Adrenal gland (tissue), 12 donors: ENCODE measurements around the gene PJVK. TPM values are rescaled to one million over a fixed set of nuclear protein-coding genes. Genes with fewer than 3 reads are reported as not detected.

Experiments used
- DNase-seq, 7 donors: peaks; one replicate each; pipeline ENCODE4 v3.0.0-alpha.2; 2019 to 2020
- H3K27ac ChIP-seq, 5 donors: fragments of 200-600 bp; sonication (generic) in 4 of 5; 1 replicate in 3 of 5; 2 replicates in 2 of 5; pipeline versions ENCODE4 v1.5.1 to v1.8.0; 2016 to 2020; ENCODE audit warnings: mild to moderate bottlenecking in 1 of 5
- H3K27me3 ChIP-seq: fragments of 200-600 bp; 2 replicates; pipeline ENCODE4 v1.8.0; 2021
- H3K36me3 ChIP-seq, 2 donors: fragments of 200-600 bp; replicated peaks in 1 of 2; 1 replicate in 1 of 2; 2 replicates in 1 of 2; pipeline versions ENCODE4 v1.5.1 to v1.8.0; 2018 to 2022
- H3K4me1 ChIP-seq, 2 donors: fragments of 200-600 bp; replicated peaks in 1 of 2; 1 replicate in 1 of 2; 2 replicates in 1 of 2; pipeline versions ENCODE4 v1.5.1 to v1.8.0; 2018 to 2021
- H3K4me3 ChIP-seq, 4 donors: fragments of 200-600 bp; sonication (generic) in 3 of 4; one replicate each; pipeline ENCODE4 v1.5.1; 2016 to 2018
- H3K9me3 ChIP-seq, 3 donors: fragments of 200-600 bp; sonication (generic) in 1 of 3; replicated peaks in 1 of 3; 1 replicate in 2 of 3; 2 replicates in 1 of 3; pipeline versions ENCODE4 v1.5.1 to v1.8.0; 2016 to 2021
- POLR2A ChIP-seq, 2 donors: fragments of 450-650 bp; IDR thresholded peaks; one replicate each; pipeline ENCODE4 v1.6.1; 2017; ENCODE audit warnings: antibody characterized with exemption in 2 of 2, mild to moderate bottlenecking in 2 of 2, moderate library complexity in 1 of 2
- WGBS, 4 donors: extraction: QIAGEN DNeasy Blood & Tissue Kit in 2 of 4; methylation state at CpG; one replicate each; pipeline versions ENCODE4 v1.1.5 to v1.1.7; 2013 to 2017; 5-methylcytosine and 5-hydroxymethylcytosine counted together
- intact Hi-C, 2 donors: fragments of 100-400 bp; cut with DNase I; formaldehyde crosslinking; loops; one replicate each; pipeline versions ENCODE4 v1.14.1 to v1.15.0; 2022 to 2023
- polyA plus RNA-seq, 3 donors: library from polyadenylated mRNA; stranded (reverse); fragments of 200-250 nt in 2 of 3; fragments of 350-450 nt in 1 of 3; fragmentation: Illumina TruSeq in 1 of 3; extraction: RNeasy Lipid Tissue Mini Kit (QIAGEN cat#74804) in 1 of 3; gene quantifications; one replicate each; pipeline ENCODE4 v1.2.3, GENCODE V29; 2013 to 2014
- total RNA-seq, 9 donors: library from RNA; depleted of rRNA in 4 of 9; stranded (reverse); fragments of >200 nt in 4 of 9; fragments of 120-200 nt in 1 of 9; fragmentation: NEBNext Ultra II Directional in 1 of 9; extraction: Animal tissue kit (Norgen Biotek cat#: 25700) in 1 of 9; gene quantifications; one replicate each; pipeline versions ENCODE4 v1.1.0 to v1.2.4, GENCODE V29; 2013 to 2023
- TF ChIP-seq, protein P1 (sequence below), 6 experiments: fragments of 450-650 bp in 4 of 6; fragments of 200-600 bp in 2 of 6; sonication (generic) in 1 of 6; IDR thresholded peaks; 1 replicate in 5 of 6; 2 replicates in 1 of 6; pipeline versions ENCODE4 v1.5.1 to v1.8.0; 2016 to 2021; ENCODE audit warnings: antibody characterized with exemption in 6 of 6, mild to moderate bottlenecking in 2 of 6, moderate library complexity in 1 of 6
- donor health status: healthy with polysubstance abuse.
- donor health status: Bipolar disorder and iron deficiency.
- donor health status: DM: yes; HTN: yes; CAD: no.
- donor health status: DM: no; HTN: no; CAD: no.
- donor health status: DM: no; HTN: no; CAD: no.
- donor health status: DM: yes; HTN: yes; CAD: no.

Gene PJVK
- total and polyA plus RNA-seq, 12 donors = 0.70 to 19.6 (median 3.6) TPM; not detected in 1

DNA sequence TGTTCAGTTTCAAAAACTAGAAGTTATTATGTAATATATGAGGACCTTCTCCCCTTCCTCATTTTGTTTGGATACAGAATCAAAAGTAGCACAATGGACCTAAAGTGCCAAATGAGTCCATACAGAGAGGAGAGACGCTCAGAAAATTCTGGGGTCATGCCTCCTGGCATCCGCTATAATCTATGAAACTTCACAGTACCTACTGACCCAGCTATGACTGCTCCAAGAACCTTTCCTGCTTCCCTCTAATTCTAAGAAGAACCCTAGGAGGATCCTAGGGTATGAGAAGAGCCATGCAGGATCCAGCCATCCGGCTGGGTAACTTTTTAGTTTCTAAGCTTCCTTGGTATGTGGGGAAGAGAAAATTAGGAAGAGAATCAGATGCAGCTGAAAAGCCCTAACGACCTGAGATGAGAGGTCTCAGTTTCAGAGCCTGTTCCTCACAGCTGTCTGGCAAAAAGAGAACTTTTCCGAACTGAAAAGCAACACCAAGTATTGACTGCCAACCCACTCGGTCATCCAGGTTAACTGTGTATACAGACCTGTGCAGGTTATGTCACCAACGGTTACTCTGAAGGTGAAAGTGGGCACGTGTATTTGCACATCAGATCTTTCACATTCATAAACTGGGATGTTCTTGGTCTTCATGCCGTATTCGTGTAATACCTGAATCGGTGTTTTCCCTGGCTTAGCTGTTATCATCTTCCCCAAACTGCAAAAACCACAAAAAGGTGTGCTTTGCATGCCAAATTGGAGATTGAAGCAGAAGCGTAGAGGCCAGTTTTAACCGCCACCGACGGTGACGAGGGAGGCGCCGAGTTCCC, 1.3 kb upstream of the PJVK start:
- Histone ChIP-seq H3K4me3 (peak overlapping the region; percentile 47 to 81 (median 67)), H3K9me3 (no peaks in the 10 kb centered on the region), H3K27ac (peak overlapping the region in 4 of 5 donors; percentile 90 to 98 (median 96)), H3K4me1 (peaks cover 0 to 27% of the 10 kb centered on the region in 2 donors), H3K27me3 (no peaks in the 10 kb centered on the region), H3K36me3 (peaks cover 0 to 21% of the 10 kb centered on the region in 2 donors)
- intact Hi-C loops = no loop called here
- TF ChIP-seq, protein P1, sequence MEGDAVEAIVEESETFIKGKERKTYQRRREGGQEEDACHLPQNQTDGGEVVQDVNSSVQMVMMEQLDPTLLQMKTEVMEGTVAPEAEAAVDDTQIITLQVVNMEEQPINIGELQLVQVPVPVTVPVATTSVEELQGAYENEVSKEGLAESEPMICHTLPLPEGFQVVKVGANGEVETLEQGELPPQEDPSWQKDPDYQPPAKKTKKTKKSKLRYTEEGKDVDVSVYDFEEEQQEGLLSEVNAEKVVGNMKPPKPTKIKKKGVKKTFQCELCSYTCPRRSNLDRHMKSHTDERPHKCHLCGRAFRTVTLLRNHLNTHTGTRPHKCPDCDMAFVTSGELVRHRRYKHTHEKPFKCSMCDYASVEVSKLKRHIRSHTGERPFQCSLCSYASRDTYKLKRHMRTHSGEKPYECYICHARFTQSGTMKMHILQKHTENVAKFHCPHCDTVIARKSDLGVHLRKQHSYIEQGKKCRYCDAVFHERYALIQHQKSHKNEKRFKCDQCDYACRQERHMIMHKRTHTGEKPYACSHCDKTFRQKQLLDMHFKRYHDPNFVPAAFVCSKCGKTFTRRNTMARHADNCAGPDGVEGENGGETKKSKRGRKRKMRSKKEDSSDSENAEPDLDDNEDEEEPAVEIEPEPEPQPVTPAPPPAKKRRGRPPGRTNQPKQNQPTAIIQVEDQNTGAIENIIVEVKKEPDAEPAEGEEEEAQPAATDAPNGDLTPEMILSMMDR (IDR thresholded peaks at IDR 0.05) = no peak
- TF ChIP-seq POLR2A (IDR thresholded peaks at IDR 0.05) = no peak
- no peak for DNase-seq
- WGBS, 4 donors = 7 to 13% (median 7%) methylated on average over 15 to 18 of the region's 18 CpGs

DNA sequence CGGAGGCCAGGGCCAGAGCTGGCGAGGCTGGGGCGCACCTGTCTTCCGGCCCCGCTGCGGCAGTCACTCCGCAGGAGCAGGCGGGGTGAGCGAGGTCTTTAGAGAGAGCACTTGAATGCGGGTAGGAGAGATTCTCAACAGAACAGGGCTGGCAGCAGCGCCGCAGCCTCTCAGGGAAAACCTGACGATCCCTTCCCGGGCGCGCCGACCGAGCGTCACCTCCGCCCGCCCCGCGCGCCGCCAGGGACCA, 729 bp upstream of the PJVK start:
- Histone ChIP-seq H3K27ac (peak overlapping the region; percentile 74 to 98 (median 96)), H3K27me3 (no peaks in the 10 kb centered on the region), H3K36me3 (peaks cover 0 to 16% of the 10 kb centered on the region in 2 donors), H3K4me3 (peak overlapping the region; percentile 47 to 81 (median 67)), H3K9me3 (no peaks in the 10 kb centered on the region), H3K4me1 (peaks cover 0 to 27% of the 10 kb centered on the region in 2 donors)
- intact Hi-C loops = no loop called here
- peak in 2 of 7 donors; percentile 75 for DNase-seq
- no peak for TF ChIP-seq POLR2A (IDR thresholded peaks at IDR 0.05)
- TF ChIP-seq, protein P1 (IDR thresholded peaks at IDR 0.05) = no peak
- WGBS, 4 donors = 0% methylated on average over 6 to 25 of the region's 25 CpGs

- H3K4me3 ChIP-seq = no peak overlapping the region
- WGBS, 4 donors = 92 to 98% (median 96%) methylated on average over 2 of the region's 2 CpGs
- no peaks in the 10 kb centered on the region for H3K9me3 ChIP-seq
- no peak for DNase-seq
- H3K4me1 ChIP-seq = peaks cover 0 to 27% of the 10 kb centered on the region in 2 donors
- peak overlapping the region in 2 of 5 donors; percentile 96 to 97 for H3K27ac ChIP-seq
- TF ChIP-seq, protein P1 (IDR thresholded peaks at IDR 0.05) = no peak
- TF ChIP-seq POLR2A (IDR thresholded peaks at IDR 0.05) = no peak
- intact Hi-C loops = no loop called here
- H3K27me3 ChIP-seq = no peaks in the 10 kb centered on the region
- peaks cover 0 to 1% of the 10 kb centered on the region in 2 donors for H3K36me3 ChIP-seq
These were observed 1.2 kb downstream of the PJVK start for GRCh38 chr2:178452334-178452733.

DNA sequence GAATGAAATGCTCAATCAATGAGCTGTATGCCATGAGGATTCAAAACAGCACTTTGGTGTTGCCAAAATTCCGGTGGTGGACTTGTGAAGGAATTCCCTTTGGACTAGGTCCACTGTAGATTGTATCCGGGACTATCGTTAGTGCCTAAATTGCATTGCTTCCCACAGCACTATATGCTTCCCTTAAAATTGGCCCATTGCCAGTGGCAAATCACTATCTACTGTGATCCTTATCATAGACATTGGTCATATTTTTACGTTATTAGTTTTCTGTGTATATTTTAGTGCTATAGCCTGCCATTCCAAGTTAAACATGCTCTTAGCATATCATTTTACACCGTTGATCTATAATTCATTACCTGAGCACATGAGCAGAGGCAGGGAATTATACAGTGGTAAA, 1.7 kb downstream of the PJVK start:
- 68 to 78% (median 72%) methylated on average over 5 of the region's 5 CpGs for WGBS, 4 donors
- H3K4me1 ChIP-seq = peaks cover 0 to 27% of the 10 kb centered on the region in 2 donors
- H3K9me3 ChIP-seq = no peaks in the 10 kb centered on the region
- no peaks in the 10 kb centered on the region for H3K36me3 ChIP-seq
- H3K4me3 ChIP-seq = no peak overlapping the region
- DNase-seq = no peak
- H3K27me3 ChIP-seq = no peaks in the 10 kb centered on the region
- intact Hi-C loops = no loop called here
- TF ChIP-seq POLR2A (IDR thresholded peaks at IDR 0.05) = no peak
- TF ChIP-seq, protein P1 (IDR thresholded peaks at IDR 0.05) = no peak
- H3K27ac ChIP-seq = no peak overlapping the region
